Spleen (tissue), 11 donors: ENCODE measurements around the gene IQSEC3. TPM values are rescaled to one million over a fixed set of nuclear protein-coding genes. Genes with fewer than 3 reads are reported as not detected.
"Not testable (repeated sequence)": the region's sequence is repeated elsewhere in the genome, so short reads cannot be mapped to it uniquely, and the experiment has no call there.

Source experiments
- DNase-seq: peaks from one replicate; pipeline ENCODE4 v3.0.0-alpha.2; 2020
- H3K27ac ChIP-seq, 8 donors: fragments of 200-600 bp; sonication (generic) in 7 of 8; 1 replicate in 4 of 8; 2 replicates in 4 of 8; pipeline versions ENCODE4 v1.5.0 to v1.8.0; 2016 to 2021; ENCODE audit warnings: inconsistent platforms in 4 of 8, mild to moderate bottlenecking in 4 of 8, moderate library complexity in 1 of 8
- H3K27me3 ChIP-seq, 7 donors: fragments of 200-600 bp; sonication (generic) in 6 of 7; replicated peaks in 1 of 7; 1 replicate in 4 of 7; 2 replicates in 3 of 7; pipeline versions ENCODE4 v1.5.0 to v1.8.0; 2016 to 2021; ENCODE audit warnings: inconsistent platforms in 3 of 7, mild to moderate bottlenecking in 1 of 7
- H3K36me3 ChIP-seq, 6 donors: fragments of 200-600 bp; sonication (generic) in 5 of 6; 1 replicate in 4 of 6; 2 replicates in 2 of 6; pipeline versions ENCODE4 v1.5.0 to v1.8.0; 2016 to 2021; ENCODE audit warnings: inconsistent platforms in 2 of 6
- H3K4me1 ChIP-seq, 6 donors: fragments of 200-600 bp; sonication (generic) in 5 of 6; 1 replicate in 3 of 6; 2 replicates in 3 of 6; pipeline versions ENCODE4 v1.5.0 to v1.8.0; 2016 to 2021; ENCODE audit warnings: inconsistent platforms in 3 of 6
- H3K4me3 ChIP-seq, 8 donors: fragments of 200-600 bp; sonication (generic) in 7 of 8; 1 replicate in 4 of 8; 2 replicates in 4 of 8; pipeline versions ENCODE4 v1.5.0 to v1.8.0; 2016 to 2021; ENCODE audit warnings: inconsistent platforms in 4 of 8, mild to moderate bottlenecking in 4 of 8, moderate library complexity in 2 of 8
- H3K9me3 ChIP-seq, 8 donors: fragments of 200-600 bp; sonication (generic) in 7 of 8; 1 replicate in 4 of 8; 2 replicates in 4 of 8; pipeline versions ENCODE4 v1.5.0 to v1.8.0; 2016 to 2021; ENCODE audit warnings: inconsistent platforms in 4 of 8
- POLR2A ChIP-seq, 3 donors: fragments of 450-650 bp; IDR thresholded peaks; one replicate each; pipeline ENCODE4 v1.5.1; 2017; ENCODE audit warnings: antibody characterized with exemption in 3 of 3, mild to moderate bottlenecking in 1 of 3
- POLR2AphosphoS5 ChIP-seq, 3 donors: sonication (generic); formaldehyde crosslinking; IDR thresholded peaks; one replicate each; pipeline ENCODE4 v1.5.1; 2017; ENCODE audit warnings: antibody characterized with exemption in 3 of 3
- WGBS, 5 donors: extraction: QIAGEN DNeasy Blood & Tissue Kit in 3 of 5; methylation state at CpG; one replicate each; pipeline versions ENCODE4 v1.1.5 to v1.1.7; 2013 to 2018; 5-methylcytosine and 5-hydroxymethylcytosine counted together
- intact Hi-C: fragments of 100-400 bp; cut with DNase I; formaldehyde crosslinking; loops from one replicate; pipeline ENCODE4 v1.15.0; 2023; ENCODE audit warnings: low total_unique reads
- polyA plus RNA-seq, 3 donors: library from polyadenylated mRNA; stranded (reverse); fragments of 200-250 nt; gene quantifications; one replicate each; pipeline ENCODE4 v1.2.1, GENCODE V29; 2013
- total RNA-seq, 7 donors: library from RNA; depleted of rRNA in 3 of 7; stranded (reverse); fragments of >200 nt in 3 of 7; fragmentation: NEBNext Ultra II Directional in 4 of 7; extraction: Animal tissue kit (Norgen Biotek cat#: 25700) in 4 of 7; gene quantifications; one replicate each; pipeline versions ENCODE4 v1.1.0 to v1.2.1, GENCODE V29; 2016 to 2021
- TF ChIP-seq, protein P1 (sequence below), 11 experiments: fragments of 200-600 bp in 7 of 11; fragments of 450-650 bp in 4 of 11; sonication (generic) in 4 of 11; IDR thresholded peaks in 8 of 11; conservative IDR thresholded peaks in 3 of 11; 1 replicate in 7 of 11; 2 replicates in 4 of 11; pipeline versions ENCODE4 v1.4.0 to v1.8.0; 2016 to 2021; ENCODE audit warnings: antibody characterized with exemption in 11 of 11, inconsistent platforms in 4 of 11, mild to moderate bottlenecking in 1 of 11
- donor health status: healthy with polysubstance abuse.
- donor health status: DM: no; HTN: no; CAD: no; lungs with moderate emphysema.
- donor health status: DM: no; HTN: no; CAD: no.
- donor health status: Bipolar disorder and iron deficiency.
- donor health status: healthy.
- donor health status: DM: no; HTN: no; CAD: no.
- donor health status: DM: yes; HTN: yes; CAD: no.

IQSEC3 gene
- total and polyA plus RNA-seq, 10 donors, result 0.20 to 1.6 (median 0.52) TPM; not detected in 1

DNA sequence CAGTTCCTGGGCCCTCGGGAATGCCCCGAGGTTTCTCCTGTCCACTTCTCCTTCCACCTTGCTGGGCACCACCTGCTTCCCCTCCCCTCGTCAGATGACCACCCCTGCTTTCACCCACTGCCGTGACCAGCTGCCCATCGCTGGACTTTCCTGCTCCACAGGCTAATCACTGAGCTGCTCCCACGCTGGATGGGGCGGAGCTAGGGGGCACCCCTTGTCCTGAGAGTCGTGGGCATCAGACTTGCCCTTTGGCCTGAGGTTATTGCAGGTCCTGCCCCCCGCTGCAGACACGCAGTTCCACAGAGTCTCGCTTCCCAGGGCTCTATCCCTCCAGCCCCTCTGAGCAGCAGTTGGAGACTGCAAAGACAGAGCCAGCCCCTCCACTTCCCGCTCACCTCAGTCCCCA lies 147.0 kb downstream of the IQSEC3 start:
- WGBS, 5 donors, result 45 to 56% (median 53%) methylated on average over 12 of the region's 12 CpGs
- Histone ChIP-seq H3K4me3 (peak overlapping the region in 2 of 8 donors; percentile 1 to 37), H3K9me3 (no peaks in the 10 kb centered on the region), H3K27ac (peak overlapping the region in 2 of 8 donors; percentile 76), H3K36me3 (no peaks in the 10 kb centered on the region), H3K27me3 (peaks cover 0 to 68% (median 16%) of the 10 kb centered on the region in 7 donors), H3K4me1 (peaks cover 0 to 39% (median 10%) of the 10 kb centered on the region in 6 donors)
- intact Hi-C loops, result no loop called here
- TF ChIP-seq, protein P1, sequence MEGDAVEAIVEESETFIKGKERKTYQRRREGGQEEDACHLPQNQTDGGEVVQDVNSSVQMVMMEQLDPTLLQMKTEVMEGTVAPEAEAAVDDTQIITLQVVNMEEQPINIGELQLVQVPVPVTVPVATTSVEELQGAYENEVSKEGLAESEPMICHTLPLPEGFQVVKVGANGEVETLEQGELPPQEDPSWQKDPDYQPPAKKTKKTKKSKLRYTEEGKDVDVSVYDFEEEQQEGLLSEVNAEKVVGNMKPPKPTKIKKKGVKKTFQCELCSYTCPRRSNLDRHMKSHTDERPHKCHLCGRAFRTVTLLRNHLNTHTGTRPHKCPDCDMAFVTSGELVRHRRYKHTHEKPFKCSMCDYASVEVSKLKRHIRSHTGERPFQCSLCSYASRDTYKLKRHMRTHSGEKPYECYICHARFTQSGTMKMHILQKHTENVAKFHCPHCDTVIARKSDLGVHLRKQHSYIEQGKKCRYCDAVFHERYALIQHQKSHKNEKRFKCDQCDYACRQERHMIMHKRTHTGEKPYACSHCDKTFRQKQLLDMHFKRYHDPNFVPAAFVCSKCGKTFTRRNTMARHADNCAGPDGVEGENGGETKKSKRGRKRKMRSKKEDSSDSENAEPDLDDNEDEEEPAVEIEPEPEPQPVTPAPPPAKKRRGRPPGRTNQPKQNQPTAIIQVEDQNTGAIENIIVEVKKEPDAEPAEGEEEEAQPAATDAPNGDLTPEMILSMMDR (IDR thresholded peaks at IDR 0.05 in 8 of 11, conservative IDR thresholded peaks at IDR 0.05 in 3 of 11), result no peak
- no peak for TF ChIP-seq POLR2A (IDR thresholded peaks at IDR 0.05)
- no peak for TF ChIP-seq POLR2AphosphoS5 (IDR thresholded peaks at IDR 0.05)
- DNase-seq, result no peak

DNA sequence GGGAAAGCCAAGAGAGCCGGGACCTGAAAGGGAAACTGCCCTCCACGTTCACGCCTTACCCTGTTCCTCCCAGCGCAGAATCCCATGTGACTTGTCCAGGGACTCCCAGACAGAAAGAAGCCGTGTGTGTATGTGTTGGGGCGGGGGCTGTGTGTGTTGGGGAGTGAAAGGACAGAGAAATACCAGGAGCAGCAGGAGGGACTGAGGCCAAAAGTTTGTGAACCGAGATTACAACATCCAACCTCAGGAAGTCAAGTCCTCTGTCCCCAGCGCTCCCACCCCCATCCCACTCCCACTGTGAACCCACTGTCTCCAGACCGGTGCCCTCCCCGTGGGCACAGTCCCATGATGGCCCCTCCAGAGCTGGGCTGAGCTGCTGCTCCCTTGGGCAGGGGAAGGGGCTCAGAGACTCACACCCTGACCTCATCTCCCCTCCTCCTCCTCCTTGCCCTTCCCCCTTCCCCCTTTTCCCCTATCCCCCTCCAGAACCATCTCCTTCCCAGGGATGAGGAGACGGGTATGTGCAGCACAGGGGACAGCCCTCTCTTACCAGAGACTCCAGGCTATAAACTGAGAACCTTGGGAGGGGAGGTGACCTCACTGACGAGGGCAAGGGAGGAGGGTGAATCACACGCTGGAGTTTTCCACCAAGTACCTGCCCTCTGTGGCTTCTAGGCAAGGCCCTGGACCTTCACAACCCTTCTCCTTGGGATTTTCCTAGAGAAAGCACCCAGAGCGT lies 147.6 kb downstream of the IQSEC3 start, which contains the start of gene SLC6A12:
TSS of gene SLC6A12 (minus strand) at position 155 of the 739 bp plus-strand sequence. CDS start 4,171 bp downstream, outside the sequence.
- Histone ChIP-seq H3K27ac (peak within 1 kb of the TSS in 3 of 8 donors; percentile 60 to 76 (median 76)), H3K4me1 (peaks cover 0 to 39% (median 10%) of the 10 kb centered on the region in 6 donors), H3K27me3 (peaks cover 0 to 72% (median 16%) of the 10 kb centered on the region in 7 donors), H3K36me3 (no peaks in the 10 kb centered on the region), H3K9me3 (no peaks in the 10 kb centered on the region), H3K4me3 (peak within 1 kb of the TSS in 3 of 8 donors; percentile 1 to 37 (median 3))
- intact Hi-C loops, result no loop called here
- WGBS, 5 donors, result 28 to 53% (median 30%) methylated on average over 14 of the region's 14 CpGs
- TF ChIP-seq, protein P1 (IDR thresholded peaks at IDR 0.05 in 8 of 11, conservative IDR thresholded peaks at IDR 0.05 in 3 of 11), result no peak
- TF ChIP-seq POLR2AphosphoS5 (IDR thresholded peaks at IDR 0.05) (no peak), POLR2A (IDR thresholded peaks at IDR 0.05) (no peak)
- peak; percentile 65 for DNase-seq

DNA sequence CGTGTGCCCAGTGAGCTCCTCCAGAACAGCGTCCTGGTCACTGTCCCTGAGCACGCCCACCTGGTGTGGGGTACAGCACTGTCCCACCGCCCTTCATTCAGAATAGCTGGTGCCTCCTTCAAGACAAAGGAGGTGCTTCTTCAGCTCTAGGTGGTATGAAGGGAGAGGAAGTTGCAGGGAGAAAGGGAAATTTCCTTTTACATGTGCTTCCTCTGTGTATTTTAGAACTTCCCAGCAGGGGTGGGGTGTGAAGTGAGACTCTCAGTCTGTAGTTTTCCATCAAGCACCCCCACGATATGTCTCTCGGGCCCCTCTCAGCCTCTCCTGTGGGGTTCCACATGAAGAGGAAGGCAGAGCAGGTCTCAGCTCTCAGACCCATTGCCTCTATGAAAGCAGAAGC lies 148.5 kb downstream of the IQSEC3 start:
- intact Hi-C loops, result no loop called here
- TF ChIP-seq, protein P1 (IDR thresholded peaks at IDR 0.05 in 8 of 11, conservative IDR thresholded peaks at IDR 0.05 in 3 of 11), result no peak
- TF ChIP-seq POLR2AphosphoS5 (IDR thresholded peaks at IDR 0.05) (no peak), POLR2A (IDR thresholded peaks at IDR 0.05) (no peak)
- 65 to 88% (median 83%) methylated on average over 6 of the region's 6 CpGs for WGBS, 5 donors

DNA sequence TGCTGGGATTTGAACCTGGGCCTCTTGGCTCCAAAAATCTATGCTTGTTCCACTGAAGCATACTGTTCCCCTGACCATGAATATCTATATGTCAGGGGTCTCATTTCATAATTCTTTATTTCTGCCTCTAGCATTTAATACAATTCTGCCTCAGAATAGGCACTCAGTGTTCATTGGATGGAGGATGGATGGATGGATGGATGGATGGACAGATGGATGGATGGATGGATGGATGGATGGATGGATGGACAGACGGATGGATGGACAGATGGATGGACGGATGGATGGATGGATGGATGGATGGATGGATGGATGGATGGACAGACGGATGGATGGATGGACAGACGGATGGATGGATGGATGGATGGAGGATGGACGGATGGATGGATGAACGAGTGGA lies 150.5 kb downstream of the IQSEC3 start:
- DNase-seq, H3K9me3 ChIP-seq, H3K4me3 ChIP-seq, H3K27ac ChIP-seq, H3K36me3 ChIP-seq, intact Hi-C loops: not testable (repeated sequence)
- H3K27me3 ChIP-seq, result peaks cover 0 to 73% (median 16%) of the 10 kb centered on the region in 7 donors
- H3K4me1 ChIP-seq, result peaks cover 0 to 39% (median 8%) of the 10 kb centered on the region in 6 donors
- 58 to 78% (median 70%) methylated on average over 6 of the region's 6 CpGs for WGBS, 5 donors

More for the DNA sequence above, 148.5 kb downstream of the IQSEC3 start:
- Histone ChIP-seq H3K4me3 (no peak overlapping the region), H3K4me1 (peaks cover 0 to 44% (median 10%) of the 10 kb centered on the region in 6 donors), H3K9me3 (no peaks in the 10 kb centered on the region), H3K27ac (peak overlapping the region in 2 of 8 donors; percentile 26 to 76), H3K36me3 (no peaks in the 10 kb centered on the region), H3K27me3 (peaks cover 0 to 75% (median 16%) of the 10 kb centered on the region in 7 donors)
- no peak for DNase-seq
